Endothelial cell of umbilical vein (primary cell): ENCODE measurements around the gene PGS1. TPM values are rescaled to one million over a fixed set of nuclear protein-coding genes. Genes with fewer than 3 reads are reported as not detected.

Experiments
- BruUV-seq: library from RNA; stranded (reverse); fragments of 400-500 nt; replicated peaks from 2 replicates; lab custom pipeline; 2021; lab: Mats Ljungman, UMichigan
- CTCF ChIA-PET: fragments of 300-600, 350-600 bp; sonication (Branson Sonifier 250); formaldehyde crosslinking; loops from one replicate; lab custom pipeline; 2021; ENCODE audit warnings: antibody characterized with exemption, inconsistent platforms; lab: Charles Lee
- POLR2A ChIA-PET: fragments of 300-600, 350-600 bp; sonication (Branson Sonifier 250); formaldehyde crosslinking; loops from one replicate; lab custom pipeline; 2021; ENCODE audit warnings: antibody characterized with exemption, inconsistent platforms; lab: Charles Lee
- DNase-seq: peaks from one replicate; pipeline ENCODE4 v3.0.0-alpha.2; 2011; ENCODE audit warnings: low read depth, low spot score
- FAIRE-seq: peaks from 2 replicates; lab custom pipeline; 2011; peaks lifted over from hg19 to GRCh38; lab: Jason Lieb, UNC
- H2AFZ ChIP-seq: 2 replicates; pipeline ENCODE4 v1.6.0; 2012; ENCODE audit warnings: low read depth, low read length, control low read depth, inconsistent platforms
- H3K27ac ChIP-seq: 2 replicates; pipeline ENCODE4 v1.5.1; 2011; ENCODE audit warnings: low read depth, mild to moderate bottlenecking, control low read depth, low read length, moderate library complexity; ENCODE audit not compliant: insufficient read depth
- H3K27me3 ChIP-seq, 2 experiments: 2 replicates each; pipeline versions ENCODE4 v1.6.0 to v1.6.1; 2011; ENCODE audit warnings: low read length in 2 of 2, mixed read lengths in 1 of 2; ENCODE audit not compliant: control insufficient read depth in 2 of 2, insufficient read depth in 2 of 2
- H3K36me3 ChIP-seq, 2 experiments: 2 replicates in 1 of 2; 3 replicates in 1 of 2; pipeline ENCODE4 v1.5.1; 2011; ENCODE audit warnings: low read length in 2 of 2, mild to moderate bottlenecking in 1 of 2, moderate library complexity in 1 of 2; ENCODE audit not compliant: control insufficient read depth in 2 of 2, insufficient read depth in 2 of 2; ENCODE audit errors: extremely low read depth in 1 of 2
- H3K4me1 ChIP-seq: 3 replicates; pipeline ENCODE4 v1.5.1; 2011; ENCODE audit warnings: mild to moderate bottlenecking, low read length; ENCODE audit not compliant: control insufficient read depth, insufficient read depth; ENCODE audit errors: extremely low read depth
- H3K4me2 ChIP-seq: 2 replicates; pipeline ENCODE4 v1.6.1; 2011; ENCODE audit warnings: low read length, control low read depth, mixed read lengths; ENCODE audit not compliant: insufficient read depth
- H3K4me3 ChIP-seq, 3 experiments: fragments of 200-600 bp in 1 of 3; sonication (generic), shearing (Covaris generic) in 1 of 3; replicated peaks in 1 of 3; 2 replicates each; pipeline ENCODE4 v1.5.1; 2011 to 2016; ENCODE audit warnings: control low read depth in 3 of 3, low read length in 3 of 3, mild to moderate bottlenecking in 2 of 3, inconsistent platforms in 1 of 3, low read depth in 1 of 3, moderate library complexity in 1 of 3; ENCODE audit not compliant: insufficient read depth in 1 of 3
- H3K79me2 ChIP-seq: 2 replicates; pipeline ENCODE4 v1.6.0; 2012; ENCODE audit warnings: low read length, inconsistent platforms; ENCODE audit not compliant: control insufficient read depth, insufficient read depth
- H3K9ac ChIP-seq: replicated peaks from 2 replicates; pipeline ENCODE3; 2011; ENCODE audit warnings: low read length, control low read depth; ENCODE audit not compliant: insufficient read depth; ENCODE audit errors: extremely low read depth
- H3K9me1 ChIP-seq: replicated peaks from 3 replicates; pipeline ENCODE4 v1.6.0; 2011; ENCODE audit warnings: mild to moderate bottlenecking, low read length; ENCODE audit not compliant: control insufficient read depth, insufficient read depth; ENCODE audit errors: extremely low read depth
- H3K9me3 ChIP-seq: replicated peaks from 2 replicates; pipeline ENCODE4 v1.5.1; 2012; ENCODE audit warnings: low read length, inconsistent platforms; ENCODE audit not compliant: control insufficient read depth, insufficient read depth
- H4K20me1 ChIP-seq: replicated peaks from 2 replicates; pipeline ENCODE3; 2011; ENCODE audit warnings: mild to moderate bottlenecking, low read length; ENCODE audit not compliant: control insufficient read depth, insufficient read depth; ENCODE audit errors: extremely low read depth
- CTCF ChIP-seq, 2 donors: IDR thresholded peaks; 1 replicate in 1 of 2; 2 replicates in 1 of 2; pipeline ENCODE4 v1.5.1; 2011; ENCODE audit warnings: low read length in 2 of 2, mild to moderate bottlenecking in 2 of 2, moderate library complexity in 2 of 2, control low read depth in 1 of 2, inconsistent platforms in 1 of 2, low read depth in 1 of 2; ENCODE audit not compliant: insufficient read depth in 1 of 2; ENCODE audit errors: extremely low read depth in 1 of 2
- EZH2 ChIP-seq: IDR thresholded peaks from 2 replicates; pipeline ENCODE4 v1.6.1; 2012; ENCODE audit warnings: borderline replicate concordance, low read depth, mild to moderate bottlenecking, moderate library complexity, low read length, inconsistent platforms; ENCODE audit not compliant: severe bottlenecking
- FOS ChIP-seq: IDR thresholded peaks from 2 replicates; pipeline ENCODE4 v1.6.1; 2011; ENCODE audit warnings: mild to moderate bottlenecking, low read length, moderate library complexity, borderline replicate concordance; ENCODE audit not compliant: insufficient read depth
- GATA2 ChIP-seq: IDR thresholded peaks from 2 replicates; pipeline ENCODE4 v1.7.0; 2011; ENCODE audit warnings: low read depth, mild to moderate bottlenecking, moderate library complexity, mixed read lengths, low read length; ENCODE audit not compliant: insufficient read length, insufficient read depth
- JUN ChIP-seq: IDR thresholded peaks from 2 replicates; pipeline ENCODE4 v1.6.1; 2011; ENCODE audit warnings: borderline replicate concordance, low read depth; ENCODE audit not compliant: insufficient read length, insufficient read depth
- MAX ChIP-seq: IDR thresholded peaks from 2 replicates; pipeline ENCODE4 v1.6.1; 2011; ENCODE audit not compliant: insufficient read depth, insufficient read length
- MYC ChIP-seq: IDR thresholded peaks from one replicate; pipeline ENCODE4 v1.6.1; 2011; ENCODE audit warnings: mild to moderate bottlenecking, low read depth, low read length
- POLR2A ChIP-seq: IDR thresholded peaks from 2 replicates; pipeline ENCODE4 v1.6.1; 2012; ENCODE audit warnings: low read depth, mild to moderate bottlenecking, control low read depth, low read length
- POLR2AphosphoS5 ChIP-seq: IDR thresholded peaks from 2 replicates; pipeline ENCODE4 v1.6.1; 2012; ENCODE audit warnings: low read depth, mild to moderate bottlenecking, control low read depth, low read length, moderate library complexity; ENCODE audit not compliant: insufficient read depth
- dilution Hi-C: fragments of 300-500 bp; cut with MboI; formaldehyde crosslinking; loops from one replicate; pipeline ENCODE4 v1.15.0; 2019; ENCODE audit warnings: low sequenced_read_pairs; ENCODE audit not compliant: extremely low pct_ligation_motif_present
- intact Hi-C: fragments of 100-400 bp; cut with micrococcal nuclease; formaldehyde crosslinking; loops from one replicate; pipeline ENCODE4 v1.10.0; 2022
- polyA plus RNA-seq, 4 experiments: library from polyadenylated mRNA; depleted of rRNA in 3 of 4; stranded (reverse) in 3 of 4; unstranded in 1 of 4; fragments of >200 nt; gene quantifications; 2 replicates each; pipeline versions ENCODE4 v1.2.1 to v1.2.3, GENCODE V29; 2011 to 2012; ENCODE audit warnings: missing spikeins in 1 of 4
- total RNA-seq: library from RNA; stranded (reverse); gene quantifications from 2 replicates; pipeline ENCODE4 v1.2.3, GENCODE V29; 2021

The PGS1 gene
- total and polyA plus RNA-seq, 2 donors (not counting 3 experiments of a cell fraction or from before 2014, with no cell fraction given) = 50.8 to 66.0 TPM

- no peak overlapping the region for H2AFZ ChIP-seq
- no peaks in the 10 kb centered on the region for H3K9me3 ChIP-seq
- FAIRE-seq (no peak), DNase-seq (no peak)
- TF ChIP-seq JUN (no peak), FOS (no peak), MAX (no peak), POLR2A (no peak), POLR2AphosphoS5 (no peak), CTCF (IDR thresholded peaks at IDR 0.05; ENCODE audit: extremely low read depth in 1 of 2, insufficient read depth in 1 of 2, low read depth in 1 of 2, low read length in 2 of 2) (no peak), GATA2 (no peak), EZH2 (no peak), MYC (no peak)
- dilution Hi-C loops (no loop called here), intact Hi-C loops (no loop called here)
- H3K4me1 ChIP-seq = peaks cover 68% of the 10 kb centered on the region
- ChIA-PET CTCF (interaction anchor here (4.2 kb wide), 1 partner anchor 19 kb away, joined by 23 read pairs; no protein-coding TSS in a partner anchor), POLR2A (no interaction called here)
- no peaks in the 10 kb centered on the region for H3K9me1 ChIP-seq
- H3K27ac ChIP-seq = peak overlapping the region; percentile 91
- H3K27me3 ChIP-seq = no peaks in the 10 kb centered on the region
- H3K4me2 ChIP-seq = peak overlapping the region; percentile 30
- no peaks in the 10 kb centered on the region for H3K36me3 ChIP-seq
- TSS peak; percentile 2 for BruUV-seq
- H4K20me1 ChIP-seq = no peaks in the 10 kb centered on the region
- H3K79me2 ChIP-seq = peaks cover 46% of the 10 kb centered on the region
- H3K4me3 ChIP-seq = no peak overlapping the region
- peak overlapping the region; percentile 25 for H3K9ac ChIP-seq
Measured at GRCh38 chr17:78380370-78380769, 1.9 kb downstream of the PGS1 start.
